HG03039 (cell line): ENCODE measurements around the gene CCDC71L.
"Not testable (repeated sequence)": the region's sequence is repeated elsewhere in the genome, so short reads cannot be mapped to it uniquely, and the experiment has no call there.

ENCODE experiments used
- ATAC-seq: cut with Tn5 transposase; IDR thresholded peaks from one replicate; pipeline ENCODE4 v1.9.1; 2021; ENCODE audit warnings: mild to moderate bottlenecking, moderate library complexity; ENCODE audit not compliant: unreplicated experiment

CCDC71L gene

DNA sequence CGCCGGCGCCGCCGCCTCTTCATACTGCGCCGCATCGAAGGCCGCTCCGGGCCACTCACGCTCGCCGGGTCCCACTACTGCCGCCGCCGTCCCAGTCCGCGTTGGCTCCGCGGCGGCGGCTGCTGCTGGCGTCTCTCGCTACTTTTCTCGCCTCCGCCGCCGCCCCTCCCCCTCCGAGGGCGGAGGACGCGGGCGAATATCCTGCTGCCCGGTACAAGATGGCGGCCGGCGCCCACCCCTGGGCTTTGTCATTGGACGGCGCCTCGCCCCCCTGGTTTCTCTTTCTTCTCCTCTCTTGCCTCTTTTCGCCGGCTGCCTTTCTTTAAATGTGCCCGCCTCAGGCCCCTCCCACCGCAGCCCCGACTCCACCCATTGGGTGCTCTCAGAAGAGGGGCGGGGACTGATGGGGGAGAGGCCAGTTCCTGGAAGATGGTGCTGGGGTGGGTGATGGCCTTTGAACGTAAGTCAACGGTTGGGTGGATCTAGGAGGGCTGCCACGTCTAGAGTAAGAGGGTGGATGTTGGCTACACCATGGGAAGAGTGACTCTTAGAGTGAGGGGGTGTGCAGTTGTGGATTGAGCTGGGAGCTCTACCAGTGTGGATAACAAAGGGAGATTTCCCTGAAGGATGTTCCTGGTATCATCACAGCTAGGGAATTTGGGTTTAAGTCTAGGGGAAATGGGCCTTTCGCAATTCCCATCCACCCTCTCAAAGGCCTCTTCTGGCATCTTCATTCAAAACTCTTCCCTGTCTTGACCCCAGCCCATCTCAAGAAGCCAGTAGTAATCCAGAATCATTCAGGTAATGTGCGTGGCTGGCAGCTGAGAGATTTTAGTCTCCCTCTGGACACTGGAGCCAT is at the start of gene CCDC71L:
TSS of gene CCDC71L (minus strand) at position 297 of the 859 bp plus-strand sequence. CDS start at position 35, 262 bp downstream.
- ATAC-seq = peak; percentile 71

DNA sequence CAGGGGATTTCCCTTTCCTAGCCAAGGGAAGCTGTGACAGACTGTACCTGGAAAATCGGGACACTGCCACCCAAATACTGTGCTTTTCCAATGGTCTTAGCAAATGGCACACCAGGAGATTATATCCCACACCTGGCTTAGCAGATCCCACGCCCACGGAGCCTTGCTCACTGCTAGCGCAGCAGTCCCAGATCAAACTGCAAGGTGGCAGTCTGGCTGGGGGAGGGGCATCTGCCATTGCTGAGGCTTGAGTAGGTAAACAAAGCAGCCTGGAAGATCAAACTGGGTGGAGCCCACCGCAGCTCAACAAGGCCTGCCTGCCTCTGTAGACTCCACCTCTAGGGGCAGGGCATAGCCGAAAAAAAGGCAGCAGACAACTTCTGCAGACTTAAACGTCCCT is 48.6 kb upstream of the CCDC71L start:
- ATAC-seq = not testable (repeated sequence)

DNA sequence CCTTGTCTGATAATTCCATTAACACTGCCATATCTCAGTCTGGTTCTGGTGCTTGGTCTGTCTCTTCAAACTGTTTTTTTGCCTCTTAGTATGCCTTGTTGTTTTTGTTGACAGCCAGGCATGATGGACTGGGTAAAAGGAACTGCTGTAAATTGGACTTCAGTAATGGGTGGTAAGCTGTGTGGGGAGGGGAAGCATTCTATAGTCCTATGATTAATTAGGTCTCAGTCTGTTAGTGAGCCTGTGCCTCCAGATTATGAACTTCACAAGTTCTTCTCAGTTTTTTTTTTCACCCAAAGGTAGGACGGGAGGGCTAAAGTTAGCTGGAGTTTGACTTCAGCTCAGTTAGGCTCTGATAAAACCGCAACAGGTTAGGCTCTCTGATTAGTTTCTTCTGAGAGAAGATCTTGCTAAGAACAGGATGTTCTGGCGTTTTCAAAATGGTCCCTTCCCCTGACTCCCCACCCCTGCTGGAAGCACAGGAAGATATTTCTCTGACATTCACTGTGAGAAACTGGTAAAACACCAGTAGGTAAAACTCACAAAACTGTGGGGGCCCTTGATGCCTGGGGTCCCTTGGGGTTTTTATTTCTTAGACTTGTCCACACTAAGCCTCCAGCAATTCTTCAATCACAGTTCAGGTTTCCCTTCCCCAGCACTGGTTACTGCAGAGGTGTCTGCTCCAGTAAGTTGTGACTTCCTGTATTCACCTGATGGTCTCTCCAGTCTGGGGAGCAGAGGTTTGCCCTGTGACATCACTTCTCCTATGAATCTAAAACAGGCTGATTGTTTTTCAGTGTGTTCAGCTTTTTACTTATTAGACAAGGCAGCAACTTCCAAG is 43.3 kb upstream of the CCDC71L start:
- no peak for ATAC-seq

DNA sequence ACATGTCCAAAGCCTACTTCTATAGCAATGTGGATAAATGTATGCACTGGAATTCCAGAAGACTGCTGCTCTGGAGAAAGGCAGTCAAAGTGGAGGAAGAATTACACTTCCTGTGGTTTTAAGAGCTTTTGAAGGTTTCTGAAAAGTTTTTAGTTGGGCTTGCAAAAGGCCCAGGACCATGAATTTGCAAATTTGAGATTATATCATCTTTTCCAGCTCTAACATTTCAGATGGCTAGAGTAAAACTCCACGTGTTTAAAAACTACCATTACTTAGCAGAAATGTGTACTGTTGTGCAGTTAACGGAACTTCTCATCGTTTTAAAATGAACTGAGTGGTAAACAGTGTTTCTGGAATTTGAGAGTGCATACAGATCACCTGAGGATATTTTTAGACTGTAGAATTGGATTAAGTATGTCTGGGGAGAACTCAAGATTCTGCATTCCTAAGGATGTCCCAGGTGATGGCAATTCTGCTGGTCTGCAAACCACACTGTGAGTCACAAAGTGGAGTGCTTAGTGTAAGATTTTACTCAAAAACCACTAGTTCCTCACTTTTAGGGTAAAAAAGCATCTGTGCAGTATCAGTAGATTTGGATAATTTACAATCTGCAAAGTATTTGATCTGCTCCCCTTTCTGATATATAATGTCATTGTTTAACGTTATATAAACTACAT is 32.9 kb upstream of the CCDC71L start:
- ATAC-seq = no peak

DNA sequence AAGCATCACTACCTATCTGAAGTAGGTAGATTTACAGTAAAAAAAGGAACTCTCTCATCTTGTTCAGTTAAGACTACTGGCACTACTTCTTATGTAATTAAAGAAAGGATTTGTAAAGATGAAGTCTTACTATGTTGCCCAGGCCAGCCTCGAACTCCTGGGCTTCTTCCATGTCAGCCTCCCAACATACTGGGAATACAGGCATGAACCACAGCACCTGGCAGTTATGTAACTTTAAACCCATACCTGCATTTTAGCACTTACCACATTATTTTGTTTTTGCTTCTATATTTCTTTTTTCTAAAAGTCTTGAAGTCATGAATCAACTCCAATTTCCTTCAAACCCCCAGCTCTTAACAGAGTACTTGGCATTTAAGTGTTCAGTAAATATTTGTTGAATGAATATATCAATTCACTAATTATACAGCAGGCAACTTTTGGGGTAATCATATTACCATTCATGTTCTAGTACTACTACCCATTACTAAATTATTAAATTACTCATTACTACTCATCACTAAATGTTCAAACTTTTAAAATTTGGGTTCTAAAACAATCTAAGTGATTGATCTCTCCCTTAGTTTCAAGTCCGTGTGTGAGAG is 31.6 kb upstream of the CCDC71L start:
- ATAC-seq = no peak

DNA sequence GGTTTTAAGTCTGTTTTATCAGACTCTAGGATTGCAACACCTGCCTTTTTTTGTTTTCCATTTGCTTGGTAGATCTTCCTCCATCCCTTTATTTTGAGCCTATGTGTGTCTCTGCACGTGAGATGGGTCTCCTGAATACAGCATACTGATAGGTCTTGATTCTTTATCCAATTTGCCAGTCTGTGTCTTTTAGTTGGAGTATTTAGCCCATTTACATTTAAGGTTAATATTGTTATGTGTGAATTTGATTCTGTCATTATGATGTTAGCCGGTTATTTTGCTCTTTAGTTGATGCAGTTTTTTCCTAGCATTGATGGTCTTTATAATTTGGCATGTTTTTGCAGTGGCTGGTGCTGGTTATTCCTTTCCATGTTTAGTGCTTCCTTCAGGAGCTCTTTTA is 27.2 kb upstream of the CCDC71L start:
- not testable (repeated sequence) for ATAC-seq

DNA sequence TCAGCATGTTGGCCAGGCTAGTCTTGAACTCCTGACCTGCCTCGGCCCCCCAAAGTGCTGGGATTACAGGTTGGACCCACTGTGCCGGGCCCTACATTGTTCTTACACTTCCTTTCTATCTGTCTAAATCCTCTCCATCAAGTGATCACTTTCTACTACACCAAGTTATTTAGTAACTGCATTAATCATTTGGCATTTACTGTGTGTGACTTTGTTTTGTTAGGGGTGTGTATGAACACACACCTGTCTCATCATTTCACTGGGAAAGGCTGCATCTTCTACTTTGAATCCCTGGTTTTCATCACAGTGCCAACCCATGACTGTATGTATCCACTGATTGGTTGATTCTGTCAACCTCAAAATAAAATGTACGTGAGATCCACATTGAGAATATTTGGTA is 23.0 kb upstream of the CCDC71L start:
- ATAC-seq = no peak

DNA sequence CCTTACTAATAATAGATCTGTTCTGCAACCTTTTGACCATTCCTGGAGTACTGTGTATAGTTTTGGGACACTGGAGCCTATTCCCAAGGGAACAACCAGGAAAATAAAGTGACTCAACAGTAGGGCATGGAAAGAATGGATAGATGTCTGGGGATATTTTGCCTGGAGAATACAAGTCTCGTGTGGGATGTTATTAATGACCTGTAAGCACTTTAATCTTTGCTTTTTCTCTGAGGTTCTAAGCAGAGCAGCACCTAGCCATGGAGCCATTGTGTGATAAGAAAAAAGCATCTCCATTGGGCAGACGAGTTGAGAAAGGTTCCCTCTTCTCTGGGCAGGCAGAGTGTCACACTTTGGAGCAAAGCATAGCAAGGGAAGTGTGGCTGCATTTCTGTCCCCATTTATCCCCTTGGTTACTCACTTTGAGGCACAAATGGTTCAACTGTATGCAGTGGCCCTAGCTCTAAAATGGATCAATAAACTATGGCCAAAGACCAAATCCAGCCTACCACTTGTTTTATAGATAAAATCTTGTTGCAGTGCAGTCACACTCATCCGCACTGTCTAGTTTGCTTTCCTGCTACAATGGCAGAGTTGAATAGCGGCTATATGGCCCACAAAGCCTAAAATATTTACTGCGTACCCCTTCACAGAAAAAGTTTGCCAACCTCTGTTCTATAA is 21.0 kb upstream of the CCDC71L start:
- ATAC-seq = no peak

DNA sequence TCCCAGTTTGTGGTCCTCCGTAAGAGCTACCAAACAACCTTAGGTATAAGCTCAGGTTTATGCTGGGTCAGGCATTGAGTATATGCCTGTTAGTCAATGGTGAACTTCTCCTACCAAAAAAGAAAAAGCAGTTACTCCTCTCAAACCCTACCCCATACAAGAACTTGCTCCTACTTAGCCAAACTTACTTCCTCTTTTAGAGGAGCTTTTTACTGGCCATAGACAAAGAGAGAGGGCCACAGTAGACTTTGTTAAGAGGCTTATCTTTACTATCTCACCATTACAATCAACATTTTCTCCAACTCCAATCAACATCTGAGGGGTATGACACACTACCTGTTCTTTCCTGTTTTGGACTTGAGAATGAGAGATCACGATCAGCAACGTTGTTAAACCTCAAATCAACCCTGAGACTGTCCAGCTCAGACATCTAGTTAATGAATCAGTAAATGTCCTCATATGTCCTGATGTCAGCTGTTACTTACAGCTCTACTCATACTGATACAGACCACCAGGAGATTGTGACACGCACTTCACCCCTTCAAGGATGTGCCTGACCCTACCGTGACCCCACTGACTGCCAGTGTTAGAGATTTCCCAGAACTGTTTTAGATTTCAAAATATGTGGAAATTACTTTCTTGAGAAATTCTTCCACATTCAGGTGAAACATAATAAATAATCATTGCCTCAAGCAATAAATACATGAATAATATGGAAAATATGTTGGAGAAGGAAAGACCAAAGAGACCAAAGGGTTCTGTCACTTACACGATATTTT is 18.4 kb upstream of the CCDC71L start:
- no peak for ATAC-seq

DNA sequence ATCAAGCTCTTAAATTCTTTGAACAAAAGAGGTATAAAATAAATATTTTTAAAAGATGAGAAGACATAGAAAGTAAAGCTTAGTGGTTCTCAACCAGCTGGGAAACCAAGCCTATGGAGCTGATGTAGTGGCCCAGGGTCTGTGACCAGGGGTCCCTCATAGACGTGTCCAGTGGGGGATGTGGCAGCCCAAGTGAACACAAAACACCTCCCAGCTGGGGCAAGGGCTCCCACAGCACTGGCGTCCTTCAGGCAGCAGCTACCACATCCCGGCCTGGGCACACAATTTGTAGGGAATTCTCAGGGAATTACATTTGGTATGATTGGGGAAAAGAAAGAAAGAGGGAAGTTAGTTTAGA is 17.8 kb upstream of the CCDC71L start:
- no peak for ATAC-seq

DNA sequence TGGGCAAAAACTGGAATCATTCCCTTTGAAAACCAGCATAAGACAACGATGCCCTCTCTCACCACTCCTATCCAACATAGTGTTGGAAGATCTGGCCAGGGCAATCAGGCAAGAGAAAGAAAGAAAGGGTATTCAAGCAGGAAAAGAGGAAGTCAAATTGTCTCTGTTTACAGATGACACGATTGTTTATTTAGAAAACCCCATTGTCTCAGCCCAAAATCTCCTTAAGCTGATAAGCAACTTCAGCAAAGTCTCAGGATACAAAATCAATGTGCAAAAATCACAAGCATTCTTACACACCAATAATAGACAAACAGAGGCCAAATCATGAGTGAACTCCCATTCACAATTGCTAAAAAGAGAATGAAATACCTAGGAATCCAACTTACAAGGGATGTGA is 15.5 kb upstream of the CCDC71L start:
- not testable (repeated sequence) for ATAC-seq

DNA sequence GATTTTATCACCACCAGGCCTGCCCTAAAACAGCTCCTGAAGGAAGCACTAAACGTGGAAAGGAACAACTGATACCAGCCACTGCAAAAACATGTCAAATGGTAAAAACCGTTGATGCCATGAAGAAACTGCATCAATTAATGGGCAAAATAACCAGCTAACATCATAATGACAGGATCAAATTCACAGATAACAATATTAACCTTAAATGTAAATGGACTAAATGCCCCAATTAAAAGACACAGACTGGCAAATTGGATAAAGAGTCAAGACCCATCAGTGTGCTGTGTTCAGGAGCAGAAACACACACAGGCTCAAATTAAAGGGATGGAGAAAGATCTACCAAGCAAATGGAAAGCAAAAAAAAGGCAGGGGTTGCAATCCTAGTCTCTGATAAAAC is 12.7 kb upstream of the CCDC71L start:
- ATAC-seq = not testable (repeated sequence)

DNA sequence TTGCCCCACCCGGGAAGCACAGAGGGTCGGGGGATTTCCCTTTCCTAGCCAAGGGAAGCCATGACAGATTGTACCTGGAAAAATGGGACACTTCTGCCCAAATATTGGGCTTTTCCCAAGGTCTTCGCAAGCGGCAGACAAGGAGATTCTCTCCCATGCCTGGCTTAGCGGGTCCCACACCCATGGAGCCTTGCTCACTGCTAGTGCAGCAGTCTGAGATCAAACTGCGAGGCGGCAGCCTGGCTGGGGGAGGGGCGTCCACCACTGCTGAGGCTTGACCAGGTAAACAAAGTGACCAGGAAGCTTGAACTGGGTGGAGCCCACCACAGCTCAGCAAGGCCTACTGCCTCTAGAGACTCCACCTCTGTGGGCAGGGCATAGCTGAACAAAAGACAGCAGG is 11.0 kb upstream of the CCDC71L start:
- ATAC-seq = not testable (repeated sequence)

DNA sequence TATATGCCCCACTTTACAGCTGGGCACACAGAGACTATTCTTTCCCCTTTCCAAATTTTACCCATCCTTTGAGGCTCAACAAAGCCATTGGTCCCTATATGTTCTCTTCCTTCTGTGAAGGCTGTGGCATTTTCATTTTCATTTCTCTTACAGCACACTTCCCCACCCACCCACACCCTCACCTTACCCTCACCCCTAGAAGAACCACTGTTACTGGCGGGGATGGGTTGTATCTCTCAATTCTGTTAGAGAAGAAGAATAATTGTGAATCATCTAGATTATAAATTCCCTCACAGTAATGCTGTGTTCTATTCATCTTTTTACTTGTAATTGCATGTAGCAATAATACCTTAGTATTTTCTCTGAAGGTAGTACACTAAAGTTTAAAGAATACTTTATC is 10.2 kb upstream of the CCDC71L start:
- no peak for ATAC-seq

DNA sequence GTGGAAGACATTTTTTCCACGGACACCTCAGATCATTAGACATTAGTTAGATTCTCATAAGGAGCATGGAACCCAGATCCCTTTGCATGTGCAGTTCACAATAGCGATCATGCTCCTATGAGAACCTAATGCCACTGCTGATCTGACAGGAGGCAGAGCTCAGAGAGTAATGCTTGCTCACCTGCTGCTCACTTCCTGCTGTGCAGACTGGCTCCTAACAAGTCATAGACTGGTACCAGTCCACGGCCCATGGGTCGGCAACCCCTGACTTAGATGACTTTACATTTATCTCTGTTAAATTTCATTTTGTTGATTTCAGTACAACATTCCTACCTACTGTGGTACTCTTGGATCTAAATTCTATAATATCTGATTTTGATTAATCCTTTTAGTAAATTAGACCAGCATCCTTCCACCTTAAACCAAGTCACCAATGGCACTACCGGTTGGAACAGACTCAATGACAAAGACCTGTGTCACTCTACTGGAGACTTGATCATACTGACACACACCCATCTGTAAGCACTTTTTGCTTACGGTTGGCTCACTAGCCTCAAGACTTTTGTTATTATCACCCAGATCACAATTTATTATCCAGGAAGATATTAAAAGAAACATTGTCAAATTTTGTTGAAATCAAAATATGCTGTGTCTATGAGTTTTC is 8.0 kb upstream of the CCDC71L start:
- ATAC-seq = no peak

DNA sequence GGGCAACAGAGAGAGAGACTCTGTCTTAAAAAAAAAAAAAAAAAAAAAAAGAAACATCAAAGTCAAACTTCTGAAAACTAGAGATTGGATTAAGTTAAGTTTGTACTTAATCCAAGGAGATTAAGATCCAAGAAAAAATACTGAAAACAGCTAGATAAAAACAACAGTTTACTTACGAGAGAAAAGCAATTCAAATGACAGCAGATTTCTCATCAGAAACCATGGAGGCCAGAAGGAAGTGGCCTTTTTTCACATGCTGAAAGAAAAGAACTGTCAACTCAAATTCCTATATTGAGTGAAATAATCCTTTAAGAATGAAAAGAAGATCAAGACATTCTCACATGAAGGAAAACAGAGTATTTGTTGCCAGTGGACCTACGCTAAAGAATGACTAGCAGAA is 5.4 kb upstream of the CCDC71L start:
- ATAC-seq = no peak

DNA sequence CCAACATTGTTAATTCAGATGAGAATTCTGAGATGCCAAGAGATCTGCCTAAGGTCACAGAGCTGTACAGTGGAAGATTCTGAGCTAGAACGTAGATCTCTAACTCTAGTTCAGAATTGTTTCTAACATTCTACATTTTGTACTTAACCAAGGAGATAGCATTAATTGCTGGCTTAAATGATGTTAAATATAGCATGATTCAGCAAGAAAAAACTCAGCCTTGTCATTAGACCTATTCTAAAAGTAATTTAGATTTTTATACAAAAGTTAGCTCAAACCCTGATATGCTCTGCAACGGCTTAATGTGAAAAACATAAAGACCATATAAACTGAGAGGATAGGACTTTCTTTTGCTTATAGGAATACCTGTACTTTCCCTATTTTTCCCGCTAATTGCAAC is 3.4 kb upstream of the CCDC71L start:
- ATAC-seq = no peak

DNA sequence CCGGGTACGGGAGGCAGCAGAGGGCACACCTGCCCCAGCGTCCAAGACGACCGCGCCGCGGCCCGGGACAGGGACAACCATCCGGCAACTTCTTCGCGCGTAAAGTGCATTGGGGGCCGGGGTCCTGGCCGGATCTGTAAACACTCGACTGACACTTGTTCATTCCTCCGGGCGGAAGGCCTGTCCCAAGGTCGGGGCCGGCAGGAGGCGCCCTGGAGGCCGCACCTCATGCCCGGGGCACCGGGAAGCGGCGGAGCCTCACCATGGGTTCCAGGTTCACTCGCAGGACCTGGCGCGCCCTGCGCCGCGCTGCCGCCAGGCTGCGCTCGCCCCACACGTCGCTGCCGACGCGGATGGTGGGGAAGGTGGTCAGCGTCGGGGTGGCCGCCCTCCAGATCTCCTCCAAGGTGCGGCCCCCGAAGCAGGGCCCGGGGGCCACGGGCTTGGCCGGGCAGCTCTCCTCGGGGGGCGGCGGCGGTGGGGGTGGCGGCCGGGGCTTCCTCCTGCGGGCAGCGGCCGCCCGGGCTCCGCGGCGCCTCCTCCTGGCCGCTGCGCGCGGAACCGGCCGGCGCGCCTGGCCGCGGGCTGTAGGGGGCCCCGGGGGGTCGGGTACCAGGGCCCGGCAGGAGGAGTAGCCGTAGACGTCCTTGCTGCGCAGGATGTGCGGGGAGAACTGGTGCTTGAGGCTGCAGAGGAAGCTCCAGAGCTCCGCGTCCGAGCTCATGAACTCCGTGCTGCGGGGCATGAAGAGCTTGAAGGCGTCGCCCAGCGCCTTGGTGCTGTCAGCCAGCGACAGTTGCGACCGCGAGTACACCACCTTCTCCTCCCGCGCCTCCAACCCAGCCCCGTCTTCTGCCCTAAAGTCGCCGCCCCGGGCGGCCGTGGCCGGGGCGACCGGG is 746 bp downstream of the CCDC71L start:
- peak; percentile 43 for ATAC-seq
